SU-DHL-6 (cell line): ENCODE measurements around the gene NUDT3.

Experiments
- EZH2phosphoT487 ChIP-seq: fragments of 200-600 bp; sonication (generic), shearing (Covaris generic); conservative IDR thresholded peaks from 2 replicates; pipeline ENCODE4 v1.6.1; 2018; ENCODE audit warnings: mild to moderate bottlenecking, antibody characterized with exemption, low read length, moderate library complexity, mixed read lengths
- TF ChIP-seq, protein P1 (sequence below): fragments of 200-600 bp; sonication (generic); IDR thresholded peaks from one replicate; pipeline ENCODE4 v1.5.1; 2017; ENCODE audit warnings: antibody characterized with exemption, mild to moderate bottlenecking, low read length, moderate library complexity; ENCODE audit not compliant: insufficient read depth, poor library complexity, severe bottlenecking

DNA sequence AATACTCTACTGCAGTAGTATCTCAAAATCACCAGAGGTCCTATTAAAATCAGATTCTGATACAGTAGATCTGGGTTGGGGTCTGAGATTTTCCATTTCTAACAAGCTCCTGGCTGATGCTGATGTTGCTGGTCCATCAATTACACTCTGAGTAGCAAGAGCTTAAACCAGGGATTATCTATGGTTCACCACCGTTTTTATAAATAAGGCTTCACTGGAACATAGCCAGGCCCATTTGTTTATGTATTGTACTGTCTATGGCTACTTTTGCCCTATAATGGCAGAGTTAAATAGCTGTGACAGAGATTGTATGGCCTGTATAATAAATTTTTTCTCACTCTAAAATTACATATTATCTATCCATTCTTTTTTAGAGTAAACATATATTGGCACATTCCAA is 53.0 kb downstream of the NUDT3 start:
- TF ChIP-seq, protein P1, sequence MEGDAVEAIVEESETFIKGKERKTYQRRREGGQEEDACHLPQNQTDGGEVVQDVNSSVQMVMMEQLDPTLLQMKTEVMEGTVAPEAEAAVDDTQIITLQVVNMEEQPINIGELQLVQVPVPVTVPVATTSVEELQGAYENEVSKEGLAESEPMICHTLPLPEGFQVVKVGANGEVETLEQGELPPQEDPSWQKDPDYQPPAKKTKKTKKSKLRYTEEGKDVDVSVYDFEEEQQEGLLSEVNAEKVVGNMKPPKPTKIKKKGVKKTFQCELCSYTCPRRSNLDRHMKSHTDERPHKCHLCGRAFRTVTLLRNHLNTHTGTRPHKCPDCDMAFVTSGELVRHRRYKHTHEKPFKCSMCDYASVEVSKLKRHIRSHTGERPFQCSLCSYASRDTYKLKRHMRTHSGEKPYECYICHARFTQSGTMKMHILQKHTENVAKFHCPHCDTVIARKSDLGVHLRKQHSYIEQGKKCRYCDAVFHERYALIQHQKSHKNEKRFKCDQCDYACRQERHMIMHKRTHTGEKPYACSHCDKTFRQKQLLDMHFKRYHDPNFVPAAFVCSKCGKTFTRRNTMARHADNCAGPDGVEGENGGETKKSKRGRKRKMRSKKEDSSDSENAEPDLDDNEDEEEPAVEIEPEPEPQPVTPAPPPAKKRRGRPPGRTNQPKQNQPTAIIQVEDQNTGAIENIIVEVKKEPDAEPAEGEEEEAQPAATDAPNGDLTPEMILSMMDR: no peak
- TF ChIP-seq EZH2phosphoT487: no peak
